GM12878 (cell line): ENCODE data around the gene PHF14.

Experiments
- CTCF ChIP-seq, 3 experiments: IDR thresholded peaks in 2 of 3; conservative IDR thresholded peaks in 1 of 3; 2 replicates each; pipeline ENCODE4 v1.5.1; 2011; ENCODE audit warnings: low read depth in 3 of 3, low read length in 3 of 3, mild to moderate bottlenecking in 3 of 3, control low read depth in 2 of 3, moderate library complexity in 2 of 3, inconsistent platforms in 1 of 3, mixed read lengths in 1 of 3; ENCODE audit not compliant: control insufficient read depth in 2 of 3, insufficient read depth in 1 of 3; ENCODE audit errors: extremely low read depth in 1 of 3
- MTA2 ChIP-seq: fragments of 450-650 bp; IDR thresholded peaks from 2 replicates; pipeline ENCODE4 v1.6.1; 2016; ENCODE audit warnings: low read depth, mild to moderate bottlenecking, moderate library complexity
- SIN3A ChIP-seq: IDR thresholded peaks from 2 replicates; pipeline ENCODE4 v1.6.1; 2012; ENCODE audit warnings: low read depth, low read length, improper control_type of control experiment

GRCh38 chr7:11120068-11120664 is 146.5 kb downstream of the PHF14 start:
- TF ChIP-seq MTA2, result no peak
- TF ChIP-seq CTCF (IDR thresholded peaks at IDR 0.05 in 2 of 3, conservative IDR thresholded peaks at IDR 0.05 in 1 of 3; ENCODE audit: control insufficient read depth in 2 of 3, extremely low read depth in 1 of 3, insufficient read depth in 1 of 3, low read depth in 3 of 3, low read length in 3 of 3), result no peak
- TF ChIP-seq SIN3A, result no peak
